ENCODE data around the gene ART1. TPM values are rescaled to one million over a fixed set of nuclear protein-coding genes. Genes with fewer than 3 reads are reported as not detected.

The ART1 gene
- total and polyA plus RNA-seq, 2 experiments from 2014 or later = not detected

DNA sequence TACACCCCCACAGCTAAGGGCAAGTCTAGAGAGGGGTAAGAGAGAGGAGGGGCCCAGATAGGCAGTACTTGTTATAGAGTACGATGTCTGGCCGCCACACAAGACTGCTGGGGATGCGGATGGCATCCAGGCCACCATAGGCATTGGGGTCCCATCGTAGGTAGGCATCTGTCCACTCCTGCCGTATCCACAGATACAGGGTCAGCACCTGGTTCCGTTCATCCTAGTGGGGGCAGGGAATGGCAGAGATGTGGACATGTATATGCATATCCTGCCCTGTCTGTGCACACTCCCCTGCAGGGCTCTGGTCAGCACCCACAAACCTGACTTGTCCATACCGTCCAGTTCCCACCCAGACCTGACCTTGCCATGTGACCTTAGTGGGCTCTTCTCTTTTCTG is 24.2 kb downstream of the ART1 start:
- Histone ChIP-seq H4K20me1 (ENCODE audit: insufficient read depth) (no peaks in the 10 kb centered on the region), H3K4me3 (no peak overlapping the region), H3K9me2 (ENCODE audit: insufficient read depth) (no peaks in the 10 kb centered on the region), H3K27me3 (replicated peaks; ENCODE audit: insufficient read depth) (no peaks in the 10 kb centered on the region), H3K36me3 (ENCODE audit: low read depth) (peaks cover 9% of the 10 kb centered on the region), H3F3A (ENCODE audit: insufficient read depth) (no peaks in the 10 kb centered on the region; the same call in 1 of the 2 replicates), H3K27ac (no peak overlapping the region), H3K4me2 (ENCODE audit: unreplicated experiment) (no peak overlapping the region), H3K9ac (no peak overlapping the region), H2AFZ (no peak overlapping the region), H3K4me1 (ENCODE audit: insufficient read depth) (no peaks in the 10 kb centered on the region), H3K79me2 (ENCODE audit: insufficient read depth) (no peaks in the 10 kb centered on the region), H3K9me3 (ENCODE audit: low read depth) (no peaks in the 10 kb centered on the region)
- in situ Hi-C loops (cut with MboI) = no loop called here
- DNase-seq = no peak
- TF ChIP-seq EZH2phosphoT487 (IDR thresholded peaks at IDR 0.05; ENCODE audit: insufficient read depth, low read depth) = no peak
- TF ChIP-seq EZH2 (IDR thresholded peaks at IDR 0.05; ENCODE audit: insufficient read depth, poor library complexity, severe bottlenecking) = no peak
- WGBS, 2 experiments (ENCODE audit: low coverage in 1 of 2, low lambda C conversion rate in 2 of 2, missing lambda C conversion rate in 2 of 2) = 93 to 94% methylated on average over 7 of the region's 7 CpGs

DNA sequence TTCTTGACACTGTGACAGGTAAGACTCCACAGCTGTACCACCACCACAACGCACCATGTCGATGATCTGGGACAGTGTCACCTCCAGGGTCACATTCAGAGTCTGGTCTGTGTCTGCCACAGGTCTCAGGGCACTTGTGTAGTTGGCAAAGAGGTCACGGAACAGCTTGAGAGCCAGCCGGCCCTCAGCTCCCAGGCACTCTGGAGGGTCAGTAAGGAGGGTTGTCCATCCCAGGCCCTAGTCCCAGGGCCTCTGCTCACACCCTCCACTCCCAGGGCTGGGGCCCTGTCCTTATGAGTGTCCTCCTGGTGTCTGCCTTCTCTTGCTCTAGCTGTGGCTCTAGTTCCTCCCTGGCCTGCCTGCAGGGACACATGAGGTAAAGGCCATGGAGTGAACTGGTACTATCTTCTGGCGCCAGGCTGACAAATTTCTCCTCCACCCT is 24.8 kb downstream of the ART1 start:
- peaks cover 14% of the 10 kb centered on the region for H3K36me3 ChIP-seq (ENCODE audit: low read depth)
- H3K27ac ChIP-seq = no peak overlapping the region
- H3F3A ChIP-seq (ENCODE audit: insufficient read depth) = peaks cover 5% of the 10 kb centered on the region; the same call in 1 of the 2 replicates
- peaks cover 5% of the 10 kb centered on the region for H3K4me1 ChIP-seq (ENCODE audit: insufficient read depth)
- TF ChIP-seq EZH2phosphoT487 (IDR thresholded peaks at IDR 0.05; ENCODE audit: insufficient read depth, low read depth) (no peak), EZH2 (IDR thresholded peaks at IDR 0.05; ENCODE audit: insufficient read depth, poor library complexity, severe bottlenecking) (no peak)
- no peak for DNase-seq
- no peaks in the 10 kb centered on the region for H3K27me3 ChIP-seq (replicated peaks; ENCODE audit: insufficient read depth)
- H2AFZ ChIP-seq = no peak overlapping the region
- WGBS, 2 experiments (ENCODE audit: low coverage in 1 of 2, low lambda C conversion rate in 2 of 2, missing lambda C conversion rate in 2 of 2) = 88 to 94% methylated on average over 5 of the region's 5 CpGs
- no peak overlapping the region for H3K4me3 ChIP-seq
- in situ Hi-C loops (cut with MboI) = no loop called here
- no peaks in the 10 kb centered on the region for H4K20me1 ChIP-seq (ENCODE audit: insufficient read depth)
- no peaks in the 10 kb centered on the region for H3K9me2 ChIP-seq (ENCODE audit: insufficient read depth)
- no peak overlapping the region for H3K4me2 ChIP-seq (ENCODE audit: unreplicated experiment)
- no peaks in the 10 kb centered on the region for H3K79me2 ChIP-seq (ENCODE audit: insufficient read depth)
- H3K9me3 ChIP-seq (ENCODE audit: low read depth) = no peaks in the 10 kb centered on the region
- H3K9ac ChIP-seq = no peak overlapping the region

DNA sequence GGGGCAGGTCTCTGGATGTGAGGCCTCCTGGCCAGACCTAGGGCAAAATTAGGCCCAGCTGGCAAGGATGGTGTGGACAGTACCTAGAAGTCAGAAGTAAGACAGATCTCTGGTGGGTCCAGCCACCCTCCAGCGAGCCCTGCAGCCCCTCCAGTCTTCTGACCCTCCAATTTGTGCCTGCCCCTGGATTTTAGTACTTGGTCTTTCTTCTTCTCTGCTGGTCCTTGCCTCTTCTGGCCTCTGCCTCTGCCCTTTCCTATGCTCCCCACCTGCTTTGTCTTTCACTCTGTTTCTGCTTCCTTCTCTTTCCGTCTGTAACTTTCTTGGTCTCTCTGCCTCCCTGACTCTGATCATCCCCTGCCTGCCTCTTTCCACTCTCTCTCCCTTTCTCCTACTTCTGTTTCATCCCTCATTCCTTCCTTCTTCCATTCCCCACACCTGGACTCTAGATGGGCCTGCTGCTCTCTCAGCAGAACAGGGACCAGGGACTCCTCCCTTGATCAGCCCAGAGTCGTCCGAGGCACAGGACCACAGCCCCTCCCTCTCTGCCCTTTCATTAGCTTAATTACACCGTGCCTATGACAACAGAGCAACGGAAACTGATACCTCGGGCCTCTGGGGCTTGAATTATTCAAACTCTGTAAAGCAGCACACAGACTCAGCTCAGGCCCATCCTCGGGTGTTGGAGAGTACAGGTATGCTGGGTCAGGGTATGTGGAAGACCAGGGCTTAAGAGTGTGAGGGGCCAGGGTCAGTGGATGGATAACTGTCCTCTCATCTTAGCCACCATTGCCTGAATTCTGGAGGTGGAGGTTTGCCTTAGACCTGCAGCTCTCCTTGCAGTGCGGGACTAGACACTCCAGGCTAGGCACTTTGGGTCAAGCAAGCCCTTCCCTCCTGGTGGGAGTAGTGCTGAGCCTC is 26.7 kb downstream of the ART1 start, which contains the start of gene CHRNA10:
CHRNA10 (minus strand) TSS at position 51 of the 921 bp plus-strand sequence. CDS start 72 bp downstream, outside the sequence.
- in situ Hi-C loops (cut with MboI) = no loop called here
- Histone ChIP-seq H3K9me2 (ENCODE audit: insufficient read depth) (no peaks in the 10 kb centered on the region), H3K36me3 (ENCODE audit: low read depth) (peaks cover 30% of the 10 kb centered on the region), H3K27ac (no peak within 1 kb of the TSS), H3K4me3 (no peak within 1 kb of the TSS), H2AFZ (no peak within 1 kb of the TSS), H3K9ac (no peak within 1 kb of the TSS), H4K20me1 (ENCODE audit: insufficient read depth) (no peaks in the 10 kb centered on the region), H3K4me1 (ENCODE audit: insufficient read depth) (peaks cover 6% of the 10 kb centered on the region), H3F3A (ENCODE audit: insufficient read depth) (peaks cover 5% of the 10 kb centered on the region; the same call in 1 of the 2 replicates), H3K27me3 (replicated peaks; ENCODE audit: insufficient read depth) (no peaks in the 10 kb centered on the region), H3K9me3 (ENCODE audit: low read depth) (no peaks in the 10 kb centered on the region), H3K79me2 (ENCODE audit: insufficient read depth) (no peaks in the 10 kb centered on the region), H3K4me2 (ENCODE audit: unreplicated experiment) (no peak within 1 kb of the TSS)
- 79% methylated on average over 9 of the region's 9 CpGs for WGBS, 2 experiments (ENCODE audit: low coverage in 1 of 2, low lambda C conversion rate in 2 of 2, missing lambda C conversion rate in 2 of 2)
- TF ChIP-seq EZH2phosphoT487 (IDR thresholded peaks at IDR 0.05; ENCODE audit: insufficient read depth, low read depth) (no peak), EZH2 (IDR thresholded peaks at IDR 0.05; ENCODE audit: insufficient read depth, poor library complexity, severe bottlenecking) (no peak)
- DNase-seq = no peak

DNA sequence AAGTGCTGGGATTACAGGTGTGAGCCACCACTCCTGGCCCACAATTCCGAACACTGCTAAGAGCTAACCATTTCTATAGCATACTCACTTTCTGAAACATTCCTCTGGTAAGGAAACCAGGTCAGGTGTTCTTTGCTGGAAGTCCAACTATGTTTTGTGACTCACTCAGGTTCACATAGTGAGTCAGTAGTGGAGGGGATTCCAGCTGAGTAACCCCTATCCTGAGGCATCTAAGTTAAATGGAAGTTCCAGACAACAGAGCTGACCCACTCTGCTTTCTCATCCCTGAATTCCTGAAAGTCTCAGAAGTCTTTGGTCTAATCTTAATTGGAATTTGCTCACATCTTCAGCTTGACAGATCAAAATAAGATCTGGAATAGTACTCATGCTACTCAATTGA is 29.3 kb downstream of the ART1 start:
- H3K9ac ChIP-seq = no peak overlapping the region
- peaks cover 5% of the 10 kb centered on the region; the same call in 1 of the 2 replicates for H3F3A ChIP-seq (ENCODE audit: insufficient read depth)
- no peaks in the 10 kb centered on the region for H3K9me3 ChIP-seq (ENCODE audit: low read depth)
- H3K4me2 ChIP-seq (ENCODE audit: unreplicated experiment) = no peak overlapping the region
- DNase-seq = peak; percentile 64
- H2AFZ ChIP-seq = no peak overlapping the region
- H3K4me3 ChIP-seq = no peak overlapping the region
- peak overlapping the region; percentile 16; the same call in 1 of the 2 replicates for H3K27ac ChIP-seq
- H3K4me1 ChIP-seq (ENCODE audit: insufficient read depth) = peaks cover 6% of the 10 kb centered on the region
- H4K20me1 ChIP-seq (ENCODE audit: insufficient read depth) = no peaks in the 10 kb centered on the region
- no peaks in the 10 kb centered on the region for H3K79me2 ChIP-seq (ENCODE audit: insufficient read depth)
- H3K9me2 ChIP-seq (ENCODE audit: insufficient read depth) = no peaks in the 10 kb centered on the region
- TF ChIP-seq EZH2phosphoT487 (IDR thresholded peaks at IDR 0.05; ENCODE audit: insufficient read depth, low read depth) (no peak), EZH2 (IDR thresholded peaks at IDR 0.05; ENCODE audit: insufficient read depth, poor library complexity, severe bottlenecking) (no peak)
- in situ Hi-C loops (cut with MboI) = no loop called here
- H3K36me3 ChIP-seq (ENCODE audit: low read depth) = peaks cover 53% of the 10 kb centered on the region
- WGBS, 2 experiments (ENCODE audit: low coverage in 1 of 2, low lambda C conversion rate in 2 of 2, missing lambda C conversion rate in 2 of 2) = 94 to 95% methylated on average over 1 of the region's 1 CpG
- H3K27me3 ChIP-seq (replicated peaks; ENCODE audit: insufficient read depth) = no peaks in the 10 kb centered on the region
